GM08714 (cell line): ENCODE data around the gene ATP12A.

ENCODE experiments used
- H3K4me3 ChIP-seq: fragments of 200-500 bp; sonication (Bioruptor generic); 2 replicates; pipeline ENCODE4 v1.5.1; 2014; ENCODE audit warnings: mild to moderate bottlenecking, low read length, inconsistent platforms
- ZNF274 ChIP-seq: IDR thresholded peaks from 2 replicates; pipeline ENCODE4 v1.6.1; 2012; ENCODE audit warnings: mild to moderate bottlenecking, low read depth, low read length

The ATP12A gene

DNA sequence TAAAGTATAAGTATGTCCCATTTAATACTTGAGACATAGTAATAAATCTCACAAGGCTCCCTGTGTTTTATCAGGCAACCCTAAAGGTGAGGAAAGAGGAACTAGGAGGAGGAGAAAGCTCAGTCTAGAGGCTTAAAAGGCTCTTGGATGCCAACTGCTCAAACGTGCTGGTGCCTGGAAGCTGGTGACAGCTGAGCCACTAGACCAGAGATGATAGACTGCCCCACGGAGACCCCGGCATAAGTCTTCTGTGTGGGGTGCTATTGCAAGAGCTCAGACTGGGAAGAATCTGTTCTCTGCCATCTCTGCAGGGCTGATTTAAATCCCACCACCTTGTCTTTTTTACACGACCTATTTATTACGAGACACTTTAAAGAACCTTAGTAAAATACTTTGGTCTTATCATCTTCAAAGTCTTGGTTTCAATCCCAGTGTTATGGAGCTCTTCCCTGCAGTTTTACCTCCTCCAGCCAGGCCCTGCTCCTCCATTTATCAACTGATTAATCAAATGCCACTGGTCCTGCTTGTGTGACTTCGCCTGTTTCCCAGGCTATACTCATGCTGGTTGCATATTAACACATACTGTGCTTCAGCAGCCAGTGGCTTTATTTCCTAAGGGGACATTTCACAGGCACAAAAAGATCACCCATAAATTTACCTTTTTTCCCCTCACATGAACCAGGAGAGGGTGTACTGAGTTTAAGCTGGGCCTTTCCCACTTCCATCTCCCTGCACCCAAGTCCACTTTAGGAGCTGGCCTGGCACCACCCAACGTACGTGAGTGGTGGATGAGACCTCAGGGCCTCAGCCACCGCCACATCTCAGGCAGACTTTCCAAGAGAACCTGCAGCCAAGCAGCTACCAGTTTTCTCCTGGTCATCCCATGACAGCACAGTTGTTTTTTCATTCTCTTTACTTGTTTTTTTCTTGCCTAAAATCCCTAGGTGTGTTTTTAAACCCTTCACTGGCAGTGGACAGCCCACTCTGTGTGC is 7.8 kb upstream of the ATP12A start:
- no peak overlapping the region for H3K4me3 ChIP-seq
- TF ChIP-seq ZNF274: no peak

DNA sequence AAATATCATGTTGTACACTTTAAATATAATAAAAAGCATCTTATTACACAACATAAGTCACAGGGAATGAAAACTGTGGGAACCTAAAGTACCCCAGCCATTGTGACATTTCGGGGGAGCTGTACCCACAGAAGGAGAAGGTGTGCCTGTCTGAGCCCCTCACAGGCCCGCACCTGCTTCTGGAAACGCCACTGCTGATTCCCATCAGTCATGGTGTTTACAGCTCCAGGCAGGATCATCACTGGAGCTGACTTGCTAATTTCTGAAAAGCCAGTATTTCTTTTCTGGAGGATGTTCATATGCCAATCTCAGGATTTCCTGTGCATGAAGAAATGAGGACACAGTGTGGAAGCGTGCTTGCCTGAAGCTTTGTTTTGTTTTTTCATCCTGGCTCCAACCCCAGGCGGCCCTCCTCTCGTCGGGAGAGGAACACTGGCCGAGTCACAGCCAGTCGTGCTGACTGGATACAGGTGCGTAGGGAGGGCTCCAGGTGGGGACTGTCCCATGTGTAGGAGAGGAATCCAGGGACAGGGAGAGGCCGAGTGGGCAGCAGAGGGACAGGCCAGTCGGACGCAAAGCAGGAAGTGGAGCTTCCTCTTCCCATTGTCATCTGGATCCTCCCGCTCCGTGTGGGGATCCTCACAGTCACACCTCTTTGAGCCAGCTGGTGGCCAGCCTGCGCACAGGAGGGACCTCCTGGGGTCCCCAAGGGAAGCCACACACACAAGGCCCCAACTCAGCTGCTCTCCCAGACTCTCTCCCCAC is 4.2 kb upstream of the ATP12A start:
- no peak for TF ChIP-seq ZNF274
- no peak overlapping the region for H3K4me3 ChIP-seq

DNA sequence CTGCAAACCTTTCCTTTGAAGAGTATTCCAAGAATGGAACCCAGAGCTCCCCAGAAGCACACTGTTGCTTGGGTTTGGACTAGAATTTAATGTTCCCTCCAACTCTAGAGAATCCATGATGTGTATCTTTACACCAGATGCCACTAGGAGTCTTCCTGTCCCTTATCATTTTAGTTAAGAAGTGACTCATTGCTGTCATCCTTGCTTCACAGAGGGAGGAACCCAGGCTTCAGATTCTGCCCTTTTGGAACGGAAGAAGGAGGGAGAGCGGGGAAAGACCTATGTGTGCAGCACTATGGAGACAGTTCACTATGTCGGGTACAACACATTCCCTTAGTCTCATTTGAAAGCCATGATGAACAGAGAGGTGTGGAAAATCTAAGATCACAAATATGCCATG is 2.1 kb upstream of the ATP12A start:
- H3K4me3 ChIP-seq: no peak overlapping the region
- TF ChIP-seq ZNF274: no peak

GRCh38 chr13:24679686-24680085 is 522 bp upstream of the ATP12A start:
- no peak for TF ChIP-seq ZNF274
- no peak overlapping the region for H3K4me3 ChIP-seq

DNA sequence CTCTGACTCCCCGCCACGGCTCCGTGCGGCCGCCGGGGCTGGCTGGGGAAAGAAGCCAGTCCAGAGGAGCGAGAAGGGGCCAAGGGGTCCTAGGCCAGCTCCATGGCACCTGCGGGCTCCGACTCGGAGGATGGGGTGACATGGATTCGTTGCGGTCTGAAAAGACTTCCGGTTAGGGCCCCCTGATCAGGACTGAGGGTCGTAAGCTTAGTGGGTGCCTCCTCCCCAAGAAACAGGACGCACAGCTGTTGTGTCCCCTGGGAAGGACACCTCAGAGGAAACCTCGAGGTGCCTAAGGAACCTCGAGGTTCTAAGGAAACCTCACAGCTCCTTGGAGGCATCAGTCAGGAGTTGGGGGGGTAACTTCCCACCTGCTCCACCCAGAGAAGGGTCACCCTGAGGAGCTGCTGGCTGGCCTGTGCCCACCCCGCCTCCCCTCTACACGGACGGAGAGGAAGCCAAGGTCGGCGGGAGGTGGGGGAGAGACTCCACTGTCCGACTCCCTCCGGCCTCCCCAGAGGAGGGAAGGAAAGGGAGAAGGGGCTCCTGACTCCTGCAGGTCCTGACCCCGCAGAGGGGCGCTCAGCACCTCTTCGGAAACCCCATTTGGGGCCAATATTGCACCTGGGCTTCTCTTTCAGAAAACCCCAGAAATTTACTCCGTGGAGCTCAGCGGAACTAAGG is 855 bp downstream of the ATP12A start:
- TF ChIP-seq ZNF274: no peak
- H3K4me3 ChIP-seq: no peak overlapping the region; the same call in 1 of the 2 replicates

DNA sequence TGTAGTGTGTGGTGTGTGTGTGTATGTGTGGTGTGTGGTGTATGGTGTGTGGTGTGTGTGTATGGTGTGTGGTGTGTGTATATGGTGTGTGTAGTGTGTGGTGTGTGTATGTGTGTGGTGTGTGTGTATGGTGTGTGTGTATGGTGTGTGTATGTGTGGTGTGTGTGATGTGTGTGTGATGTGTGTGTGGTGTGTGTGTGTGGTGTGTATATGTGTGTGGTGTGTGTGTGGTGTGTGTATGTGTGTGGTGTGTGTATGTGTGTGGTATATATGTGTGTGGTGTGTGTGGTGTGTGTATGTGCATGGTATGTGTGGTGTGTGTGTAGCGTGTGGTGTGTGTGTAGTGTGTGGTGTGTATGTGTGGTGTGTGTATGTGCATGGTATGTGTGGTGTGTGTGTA is 1.7 kb downstream of the ATP12A start:
- no peak for TF ChIP-seq ZNF274
- H3K4me3 ChIP-seq: no peak overlapping the region

DNA sequence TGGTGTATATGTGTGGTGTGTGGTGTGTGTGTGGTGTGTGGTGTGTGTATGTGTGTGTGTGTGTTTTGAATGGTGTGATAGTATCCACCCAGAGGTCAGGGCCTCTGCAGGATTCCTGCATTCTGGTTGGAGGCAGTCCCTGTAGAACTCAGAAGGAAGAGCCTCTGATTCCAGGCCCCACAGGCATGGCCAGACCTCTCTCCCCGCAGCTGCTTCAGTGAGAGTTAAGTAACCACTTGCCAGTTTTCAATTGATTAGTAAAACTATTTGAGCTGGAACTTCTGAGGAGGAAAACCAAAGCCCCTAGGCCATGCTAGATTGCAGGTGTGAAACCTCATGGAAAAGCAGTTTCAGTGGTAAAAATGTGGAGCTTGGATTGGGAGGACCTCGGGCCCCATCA is 2.1 kb downstream of the ATP12A start:
- no peak for TF ChIP-seq ZNF274
- no peak overlapping the region for H3K4me3 ChIP-seq

GRCh38 chr13:24683351-24683750 is 3.1 kb downstream of the ATP12A start:
- no peak overlapping the region for H3K4me3 ChIP-seq
- no peak for TF ChIP-seq ZNF274

GRCh38 chr13:24683838-24684599 is 3.8 kb downstream of the ATP12A start:
- no peak for TF ChIP-seq ZNF274
- H3K4me3 ChIP-seq: no peak overlapping the region

DNA sequence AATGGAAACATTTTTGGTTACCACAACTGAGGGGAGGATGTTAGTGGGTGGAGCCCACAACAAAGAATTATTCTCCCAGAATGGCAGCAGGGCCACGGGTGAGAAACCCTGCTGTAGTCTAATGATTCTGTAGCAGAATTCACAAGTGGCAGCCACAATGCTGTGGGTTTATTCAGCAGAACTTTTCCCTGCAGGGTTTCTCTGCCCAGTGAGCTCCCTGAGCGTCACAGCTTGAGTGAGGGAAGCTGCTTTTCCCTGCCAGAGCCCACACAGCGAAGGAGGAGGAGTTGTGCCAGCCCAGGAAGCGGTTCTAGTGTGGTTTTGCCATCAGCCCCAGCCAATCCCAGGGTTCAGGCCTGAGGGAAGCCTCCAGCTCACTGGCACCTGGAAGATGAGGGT is 4.4 kb downstream of the ATP12A start:
- no peak overlapping the region for H3K4me3 ChIP-seq
- no peak for TF ChIP-seq ZNF274

DNA sequence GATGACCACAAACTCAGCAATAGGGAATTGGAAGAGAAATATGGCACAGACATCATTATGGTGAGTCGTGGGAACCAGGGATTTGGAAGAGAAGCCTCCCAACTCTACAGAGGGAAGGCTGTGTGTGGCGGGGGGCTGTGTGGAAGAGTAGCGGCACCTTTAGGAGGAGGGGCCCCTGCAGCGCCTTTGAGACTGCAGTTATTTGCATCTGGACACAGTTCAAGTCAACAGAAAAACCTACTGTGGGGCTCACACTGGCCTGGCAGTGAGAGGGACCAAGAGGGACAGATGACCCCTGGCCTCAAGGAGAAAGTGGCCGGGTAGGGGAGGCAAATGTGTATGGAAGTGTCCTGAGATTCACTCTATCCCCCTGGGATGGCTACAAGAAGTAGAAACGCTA is 5.1 kb downstream of the ATP12A start:
- no peak overlapping the region for H3K4me3 ChIP-seq
- no peak for TF ChIP-seq ZNF274

- no peak for TF ChIP-seq ZNF274
- H3K4me3 ChIP-seq: no peak overlapping the region
Observed at GRCh38 chr13:24687611-24688010, 7.4 kb downstream of the ATP12A start.

DNA sequence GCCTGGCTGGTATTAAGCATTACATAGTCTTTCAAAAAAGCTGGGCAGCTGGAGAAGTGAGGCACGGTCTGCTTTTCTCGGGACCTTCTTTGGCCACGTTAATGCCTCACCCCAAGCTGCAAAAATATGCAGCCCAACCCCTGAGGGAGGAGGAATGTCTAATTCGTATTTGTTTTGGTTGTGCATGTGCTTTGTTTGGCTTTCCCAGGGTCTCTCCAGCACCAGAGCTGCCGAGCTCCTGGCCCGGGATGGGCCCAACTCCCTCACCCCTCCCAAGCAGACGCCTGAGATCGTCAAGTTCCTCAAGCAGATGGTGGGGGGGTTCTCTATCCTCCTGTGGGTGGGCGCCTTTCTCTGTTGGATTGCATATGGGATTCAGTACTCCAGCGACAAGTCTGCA is 7.9 kb downstream of the ATP12A start:
- H3K4me3 ChIP-seq: no peak overlapping the region
- TF ChIP-seq ZNF274: no peak

DNA sequence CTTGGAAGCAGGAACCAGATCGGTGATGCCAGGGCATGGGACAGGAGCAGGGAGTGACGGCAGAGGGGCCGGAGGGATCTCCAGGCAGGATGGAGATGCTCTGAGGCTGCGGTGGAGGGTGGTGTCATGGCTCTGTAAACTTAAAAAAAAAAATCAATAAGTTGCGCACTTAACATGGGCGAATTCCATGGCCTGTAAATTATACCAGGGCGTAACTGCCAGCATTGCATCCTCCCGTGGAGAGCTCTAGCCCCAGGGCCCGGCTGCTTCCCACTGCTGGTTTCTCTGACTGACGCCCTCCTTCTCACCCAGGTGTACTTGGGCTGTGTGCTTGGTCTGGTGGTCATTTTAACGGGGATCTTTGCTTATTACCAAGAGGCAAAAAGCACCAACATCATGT is 8.7 kb downstream of the ATP12A start:
- H3K4me3 ChIP-seq: no peak overlapping the region
- TF ChIP-seq ZNF274: no peak
